ENCODE measurements around the gene ACAD10. TPM values are rescaled to one million over a fixed set of nuclear protein-coding genes. Genes with fewer than 3 reads are reported as not detected.
"Not testable (repeated sequence)": the region's sequence is repeated elsewhere in the genome, so short reads cannot be mapped to it uniquely, and the experiment has no call there.

The ACAD10 gene
- total RNA-seq, 2 experiments from 2014 or later, result 22.5 to 24.2 TPM

GRCh38 chr12:111758120-111758561, 72.3 kb downstream of the ACAD10 start:
- Mint-ChIP-seq H3K4me3 (no peak overlapping the region), H3K27ac (no peak overlapping the region), H3K4me1 (ENCODE audit: low read depth) (no peaks in the 10 kb centered on the region), H3K36me3 (peaks cover 3% of the 10 kb centered on the region), H3K27me3 (peaks cover 11% of the 10 kb centered on the region), H3K9me3 (no peaks in the 10 kb centered on the region)
- intact Hi-C loops (cut with micrococcal nuclease), result no loop called here
- no peak for DNase-seq
- POLR2A ChIA-PET, result interaction anchor here (0.7 kb wide), 1 partner anchor 57 kb away, joined by 3 read pairs; no protein-coding TSS in a partner anchor
- CTCF ChIA-PET, result no interaction called here

DNA sequence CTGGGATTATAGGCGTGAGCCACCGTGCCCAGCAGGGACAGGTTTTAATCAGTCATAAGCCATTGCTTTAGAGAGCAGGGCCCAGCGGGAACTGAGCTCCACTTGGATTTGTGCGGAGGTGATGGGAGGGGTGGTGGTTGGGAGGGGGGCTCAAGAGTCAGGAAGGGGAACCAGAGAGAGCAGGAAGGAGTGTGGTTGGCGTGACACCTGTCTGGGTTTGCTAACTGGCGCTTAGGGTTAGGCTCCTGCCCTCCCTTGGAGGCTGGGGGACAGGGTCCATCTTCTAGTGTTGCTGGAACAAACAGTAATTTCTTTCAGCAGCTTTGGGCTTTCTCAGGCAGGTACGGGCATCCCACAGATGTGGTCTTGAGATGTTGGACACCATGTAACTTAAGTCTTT, 73.4 kb downstream of the ACAD10 start:
- ChIA-PET CTCF (interaction anchor here (1.0 kb wide), 1 partner anchor 53 kb away, joined by 4 read pairs; no protein-coding TSS in a partner anchor), POLR2A (interaction anchor here (1.0 kb wide), 1 partner anchor 15 kb away, joined by 3 read pairs; no protein-coding TSS in a partner anchor)
- no peak overlapping the region for H3K27ac Mint-ChIP-seq
- intact Hi-C loops (cut with micrococcal nuclease), result no loop called here
- no peaks in the 10 kb centered on the region for H3K9me3 Mint-ChIP-seq
- H3K4me3 Mint-ChIP-seq, result no peak overlapping the region
- H3K27me3 Mint-ChIP-seq, result peaks cover 20% of the 10 kb centered on the region
- DNase-seq, result no peak
- no peaks in the 10 kb centered on the region for H3K4me1 Mint-ChIP-seq (ENCODE audit: low read depth)
- peaks cover 3% of the 10 kb centered on the region for H3K36me3 Mint-ChIP-seq

DNA sequence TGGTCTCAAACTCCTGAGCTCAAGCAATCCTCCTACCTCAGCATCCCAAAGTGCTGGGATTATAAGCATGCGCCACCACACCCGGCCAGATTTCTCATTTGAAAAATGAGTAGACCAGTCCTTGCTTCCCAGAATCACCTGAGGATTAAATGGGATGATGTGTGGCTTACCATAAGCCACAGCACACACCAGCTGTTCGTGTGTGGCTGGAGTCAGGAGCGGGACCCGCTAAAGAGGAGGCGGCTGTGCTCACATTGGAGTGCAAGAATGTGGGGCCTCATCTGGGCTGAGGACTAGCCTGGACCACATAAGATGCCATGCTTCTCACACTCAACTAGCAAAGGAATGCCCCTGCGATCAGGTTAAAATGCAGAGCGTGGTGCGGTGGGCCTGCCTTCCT, 74.1 kb downstream of the ACAD10 start:
- DNase-seq, result no peak
- H3K27me3 Mint-ChIP-seq, result peaks cover 23% of the 10 kb centered on the region
- H3K4me3 Mint-ChIP-seq, result no peak overlapping the region
- H3K27ac Mint-ChIP-seq, result no peak overlapping the region
- ChIA-PET POLR2A (interaction anchor here (1.0 kb wide), 1 partner anchor 15 kb away, joined by 3 read pairs; no protein-coding TSS in a partner anchor), CTCF (interaction anchor here (0.7 to 1.0 kb wide), 2 partner anchors 53 to 363 kb away, joined by 3 to 4 read pairs; no protein-coding TSS in a partner anchor)
- peaks cover 3% of the 10 kb centered on the region for H3K36me3 Mint-ChIP-seq
- H3K9me3 Mint-ChIP-seq, result no peaks in the 10 kb centered on the region
- intact Hi-C loops (cut with micrococcal nuclease), result loop anchor here (10.0 kb wide), 1 partner anchor 1215 kb away; the partner anchor contains the start of gene OAS2
- H3K4me1 Mint-ChIP-seq (ENCODE audit: low read depth), result no peaks in the 10 kb centered on the region

DNA sequence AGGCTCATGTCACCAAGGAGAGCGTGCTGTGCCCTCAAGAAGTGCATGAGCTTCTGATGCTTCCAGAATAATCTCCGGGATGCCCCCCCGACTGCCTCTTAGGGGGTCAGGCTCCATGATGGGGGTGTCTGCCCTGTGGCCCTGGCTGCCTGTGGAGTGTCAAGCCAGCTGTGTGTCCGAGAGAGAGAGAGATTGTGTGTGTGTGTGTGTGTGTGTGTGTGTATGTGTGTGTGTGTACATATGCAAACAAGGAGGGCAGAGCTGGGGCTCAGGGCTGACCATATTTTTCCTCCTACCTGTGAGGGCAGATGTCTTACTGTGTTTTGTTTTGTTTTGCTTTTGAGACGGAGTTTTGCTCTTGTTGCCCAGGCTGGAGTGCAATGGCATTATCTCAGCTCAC, 75.2 kb downstream of the ACAD10 start:
- Mint-ChIP-seq H3K27ac (no peak overlapping the region), H3K27me3 (peaks cover 31% of the 10 kb centered on the region), H3K9me3 (no peaks in the 10 kb centered on the region), H3K4me1 (ENCODE audit: low read depth) (no peaks in the 10 kb centered on the region), H3K4me3 (no peak overlapping the region), H3K36me3 (no peaks in the 10 kb centered on the region)
- CTCF ChIA-PET, result no interaction called here
- DNase-seq, result no peak
- POLR2A ChIA-PET, result no interaction called here
- intact Hi-C loops (cut with micrococcal nuclease), result loop anchor here (10.0 kb wide), 1 partner anchor 1214 kb away; the partner anchor contains the start of gene OAS2

GRCh38 chr12:111761706-111762105, 75.9 kb downstream of the ACAD10 start:
- H3K36me3 Mint-ChIP-seq, result peaks cover 2% of the 10 kb centered on the region
- H3K4me3 Mint-ChIP-seq, result no peak overlapping the region
- H3K4me1 Mint-ChIP-seq (ENCODE audit: low read depth), result peaks cover 4% of the 10 kb centered on the region
- intact Hi-C loops (cut with micrococcal nuclease), result loop anchor here (10.0 kb wide), 1 partner anchor 1213 kb away; the partner anchor contains the start of gene OAS2
- CTCF ChIA-PET, result no interaction called here
- H3K27ac Mint-ChIP-seq, result no peak overlapping the region
- no peak for DNase-seq
- H3K27me3 Mint-ChIP-seq, result peaks cover 36% of the 10 kb centered on the region
- POLR2A ChIA-PET, result no interaction called here
- H3K9me3 Mint-ChIP-seq, result no peaks in the 10 kb centered on the region

- not testable (repeated sequence) for H3K9me3 Mint-ChIP-seq, H3K36me3 Mint-ChIP-seq, H3K4me3 Mint-ChIP-seq, H3K27ac Mint-ChIP-seq, DNase-seq
- ChIA-PET CTCF (interaction anchor here (1.1 to 1.7 kb wide), 2 partner anchors 49 kb away, joined by 3 to 7 read pairs; no protein-coding TSS in a partner anchor), POLR2A (interaction anchor here (1.7 kb wide), 1 partner anchor 14 kb away, joined by 3 read pairs; no protein-coding TSS in a partner anchor)
- Mint-ChIP-seq H3K4me1 (ENCODE audit: low read depth) (peaks cover 12% of the 10 kb centered on the region), H3K27me3 (peaks cover 45% of the 10 kb centered on the region)
- intact Hi-C loops (cut with micrococcal nuclease), result loop anchor here (10.0 kb wide), 1 partner anchor 1211 kb away; the partner anchor contains the start of gene OAS2
Measured at GRCh38 chr12:111763552-111763951, 77.7 kb downstream of the ACAD10 start.

DNA sequence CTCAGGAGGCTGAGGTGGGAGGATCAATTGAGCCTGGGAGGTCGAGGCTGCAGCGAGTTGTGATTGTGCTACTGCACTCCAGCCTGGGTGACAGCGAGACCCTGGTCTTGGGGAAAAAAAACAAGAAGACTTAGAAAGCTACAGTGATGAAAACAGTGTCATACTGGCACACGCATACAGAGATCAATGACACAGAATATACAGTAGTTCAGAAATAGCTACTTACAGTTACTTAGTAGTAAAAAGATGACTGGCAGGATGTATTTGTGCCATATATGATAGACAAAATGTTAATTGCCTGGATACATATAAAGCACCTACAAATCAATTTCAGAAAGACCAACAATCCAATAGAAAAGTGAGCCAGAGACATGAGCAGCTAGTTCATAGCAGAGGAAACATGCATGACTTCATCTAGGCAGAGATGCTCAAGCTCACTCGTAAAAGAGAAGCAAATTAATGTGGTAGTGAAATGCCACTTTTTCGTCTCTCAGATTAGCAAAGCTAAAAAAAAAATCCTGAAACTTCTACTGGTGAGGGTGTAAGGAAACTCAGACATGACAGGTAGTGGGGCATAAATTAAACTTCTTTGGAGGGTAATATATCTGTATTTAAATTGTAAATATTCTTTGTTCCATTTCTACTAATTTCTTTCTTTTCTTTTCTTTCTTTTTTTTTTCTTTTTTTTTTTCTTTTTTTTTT, 78.4 kb downstream of the ACAD10 start:
- Mint-ChIP-seq H3K27me3 (peaks cover 45% of the 10 kb centered on the region), H3K9me3 (no peaks in the 10 kb centered on the region), H3K4me1 (ENCODE audit: low read depth) (peaks cover 12% of the 10 kb centered on the region), H3K36me3 (peaks cover 2% of the 10 kb centered on the region), H3K27ac (no peak overlapping the region), H3K4me3 (no peak overlapping the region)
- CTCF ChIA-PET, result interaction anchor here (1.3 to 1.7 kb wide), 2 partner anchors 49 to 368 kb away, joined by 4 to 7 read pairs; no protein-coding TSS in a partner anchor
- intact Hi-C loops (cut with micrococcal nuclease), result loop anchor here (10.0 kb wide), 1 partner anchor 1211 kb away; the partner anchor contains the start of gene OAS2
- no peak for DNase-seq
- POLR2A ChIA-PET, result interaction anchor here (0.7 kb wide), 1 partner anchor 49 kb away, joined by 3 read pairs; no protein-coding TSS in a partner anchor

GRCh38 chr12:111766608-111767361, 80.9 kb downstream of the ACAD10 start, which contains the start of gene ALDH2:
Gene ALDH2 (plus strand): TSS chr12:111766933. CDS start chr12:111766983, 50 bp downstream.
- CTCF ChIA-PET, result no interaction called here

GRCh38 chr12:111767362-111768158, 81.7 kb downstream of the ACAD10 start:
- Mint-ChIP-seq H3K27ac (no peak overlapping the region), H3K27me3 (peaks cover 40% of the 10 kb centered on the region)
- CTCF ChIA-PET, result interaction anchor here (1.4 kb wide), 1 partner anchor 42 kb away, joined by 3 read pairs; no protein-coding TSS in a partner anchor

More at GRCh38 chr12:111766608-111767361, 80.9 kb downstream of the ACAD10 start, which contains the start of gene ALDH2:
- H3K27ac Mint-ChIP-seq, result no peak within 1 kb of the TSS
- H3K4me3 Mint-ChIP-seq, result peak within 1 kb of the TSS; percentile 56
- H3K4me1 Mint-ChIP-seq (ENCODE audit: low read depth), result peaks cover 12% of the 10 kb centered on the region
- POLR2A ChIA-PET, result no interaction called here
- H3K36me3 Mint-ChIP-seq, result peaks cover 2% of the 10 kb centered on the region
- peaks cover 43% of the 10 kb centered on the region for H3K27me3 Mint-ChIP-seq
- DNase-seq, result peak; percentile 36
- no peaks in the 10 kb centered on the region for H3K9me3 Mint-ChIP-seq
- intact Hi-C loops (cut with micrococcal nuclease), result loop anchor here (5.0 to 10.0 kb wide), 2 partner anchors 46 to 1208 kb away; partner anchors contain the start of gene OAS2

DNA sequence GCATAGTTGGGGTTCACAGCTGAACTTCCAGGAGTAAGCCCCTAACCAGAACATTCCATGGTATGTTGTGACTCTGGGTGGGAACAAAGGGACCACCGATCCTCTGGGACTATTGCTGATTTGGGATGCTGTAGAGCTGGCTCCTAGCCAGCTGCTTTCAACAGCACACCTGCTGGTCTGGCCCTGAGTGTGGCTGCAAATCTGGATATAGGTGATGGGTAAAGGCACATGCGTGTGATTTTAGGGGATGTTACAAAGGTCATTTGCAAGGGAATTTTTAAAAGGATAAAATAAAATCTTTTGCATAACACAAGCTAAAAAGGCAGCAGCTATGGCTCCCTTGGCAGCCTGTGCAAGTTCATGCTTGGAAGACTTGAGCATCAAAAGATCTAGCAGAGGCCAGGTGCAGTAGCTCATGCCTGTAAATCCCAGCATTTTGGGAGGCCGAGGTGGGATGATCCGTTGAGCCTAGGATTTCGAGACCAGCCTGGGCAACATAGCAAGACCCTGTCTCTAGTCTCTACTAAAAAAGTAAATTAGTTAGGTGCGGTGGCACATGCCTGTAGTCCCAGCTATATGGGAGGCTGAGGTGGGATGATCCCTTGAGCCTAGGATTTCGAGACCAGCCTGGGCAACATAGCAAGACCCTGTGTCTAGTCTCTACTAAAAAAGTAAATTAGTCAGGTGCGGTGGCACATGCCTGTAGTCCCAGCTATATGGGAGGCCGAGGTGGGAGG, 82.5 kb downstream of the ACAD10 start:
- H3K36me3 Mint-ChIP-seq, result peaks cover 2% of the 10 kb centered on the region
- CTCF ChIA-PET, result interaction anchor here (0.8 to 1.4 kb wide), 2 partner anchors 41 to 44 kb away, joined by 3 to 5 read pairs; no protein-coding TSS in a partner anchor
- no peak for DNase-seq
- H3K27me3 Mint-ChIP-seq, result peaks cover 34% of the 10 kb centered on the region
- intact Hi-C loops (cut with micrococcal nuclease), result loop anchor here (5.0 to 10.0 kb wide), 2 partner anchors 44 to 1206 kb away; partner anchors contain the start of gene OAS2
- POLR2A ChIA-PET, result no interaction called here
- no peak overlapping the region for H3K4me3 Mint-ChIP-seq
- no peak overlapping the region for H3K27ac Mint-ChIP-seq
- H3K9me3 Mint-ChIP-seq, result no peaks in the 10 kb centered on the region
- peaks cover 12% of the 10 kb centered on the region for H3K4me1 Mint-ChIP-seq (ENCODE audit: low read depth)

More at GRCh38 chr12:111767362-111768158, 81.7 kb downstream of the ACAD10 start:
- peaks cover 12% of the 10 kb centered on the region for H3K4me1 Mint-ChIP-seq (ENCODE audit: low read depth)
- no peaks in the 10 kb centered on the region for H3K9me3 Mint-ChIP-seq
- H3K4me3 Mint-ChIP-seq, result peak overlapping the region; percentile 52
- H3K36me3 Mint-ChIP-seq, result peaks cover 2% of the 10 kb centered on the region
- no peak for DNase-seq
- POLR2A ChIA-PET, result no interaction called here
- intact Hi-C loops (cut with micrococcal nuclease), result loop anchor here (5.0 to 10.0 kb wide), 2 partner anchors 45 to 1207 kb away; partner anchors contain the start of gene OAS2
